Dedifferentiated amniotic fluid mesenchymal stem cell (primary cell): Measurements from ENCODE around the gene SNX19.

Source experiments
- DNase-seq: peaks from one replicate; pipeline ENCODE4 v3.0.0-alpha.2; 2016; ENCODE audit errors: extremely low spot score

SNX19 gene

DNA sequence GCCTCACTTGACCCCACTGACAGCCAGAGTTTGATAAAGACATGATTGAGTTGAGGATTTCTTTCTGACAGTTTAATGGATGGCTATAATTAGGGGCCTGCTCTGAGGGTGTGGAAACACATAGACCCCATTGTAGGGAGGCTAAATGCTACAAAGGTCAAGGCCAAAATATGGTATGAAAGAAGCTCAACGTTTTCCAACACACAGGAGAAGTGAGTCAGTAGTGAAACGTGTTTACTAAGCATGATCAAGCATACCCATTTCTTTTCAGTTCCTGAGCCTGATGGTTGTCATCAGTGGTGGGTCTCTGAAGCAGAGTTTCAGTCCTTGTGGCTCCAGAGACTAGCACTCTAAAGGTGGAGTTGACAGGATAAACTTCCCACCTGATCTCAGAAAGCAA lies 69.7 kb downstream of the SNX19 start:
- DNase-seq, result no peak

DNA sequence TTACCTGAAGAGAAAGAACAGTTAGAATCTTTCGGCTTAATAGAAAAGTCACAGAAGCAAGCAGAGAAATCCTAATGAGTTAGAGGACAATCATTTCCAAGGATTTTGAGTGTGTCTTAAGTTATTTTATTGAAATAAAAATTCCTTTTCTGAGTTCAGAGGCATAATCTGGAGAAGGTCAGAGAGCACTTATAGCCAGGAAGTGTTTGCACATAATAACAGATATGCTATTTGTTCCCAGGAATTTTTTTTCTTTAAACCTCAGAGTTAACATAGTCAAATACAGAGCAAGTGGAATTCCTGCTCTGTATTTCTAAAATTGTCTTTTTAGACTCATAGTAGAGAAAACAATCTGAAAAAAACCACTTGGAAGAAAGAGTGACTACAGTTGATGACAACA lies 74.3 kb downstream of the SNX19 start:
- DNase-seq, result no peak

DNA sequence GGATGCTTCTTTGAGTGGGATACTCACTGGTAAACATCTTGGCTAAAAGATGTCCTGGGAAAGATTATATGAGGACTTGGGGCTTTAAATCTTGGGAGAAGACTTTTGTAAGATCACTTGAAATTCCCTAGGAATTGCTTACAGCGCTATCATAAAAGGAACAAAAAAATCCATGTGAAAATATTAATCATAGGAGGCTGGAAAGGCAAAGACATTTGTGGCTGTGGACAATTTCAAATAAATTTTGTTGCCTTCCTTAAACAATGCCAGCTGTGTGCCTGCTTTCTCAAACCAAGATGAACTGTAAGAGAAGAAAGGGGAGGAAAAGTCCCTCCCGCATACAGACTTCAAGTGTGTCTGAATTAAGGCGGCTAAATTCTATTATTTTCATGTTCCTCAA lies 75.6 kb downstream of the SNX19 start:
- no peak for DNase-seq

DNA sequence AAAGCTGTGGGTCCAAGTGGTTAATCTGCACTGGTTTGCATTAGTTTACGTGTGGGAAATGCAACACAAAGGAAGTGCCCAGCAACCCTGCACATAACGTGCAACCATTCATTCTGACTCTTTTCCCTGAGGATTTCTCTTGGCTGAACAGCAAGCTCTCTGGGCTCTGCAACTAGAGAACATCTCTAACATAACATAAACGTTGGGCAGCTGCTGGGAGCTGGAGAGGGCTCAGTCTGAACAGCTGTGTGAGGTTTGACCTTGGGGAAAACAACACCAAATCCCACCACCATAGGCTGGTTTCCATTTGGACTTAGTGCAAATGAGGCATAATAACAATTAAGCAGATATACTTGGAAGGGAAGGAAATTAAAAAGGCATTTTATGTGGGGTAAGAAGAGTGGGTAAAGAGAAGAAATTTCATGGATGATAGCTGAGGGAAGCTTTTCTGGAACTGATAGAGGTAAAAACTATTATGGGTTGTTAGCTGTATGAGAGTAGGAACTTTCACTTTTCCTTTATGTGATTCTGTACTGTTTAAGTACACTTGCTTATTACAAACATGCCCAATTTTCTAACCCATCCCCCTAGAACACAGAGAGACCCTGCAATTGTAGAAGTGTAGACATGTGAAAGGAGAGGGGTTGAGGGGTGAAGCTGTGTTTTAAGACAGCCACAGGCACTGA lies 76.2 kb downstream of the SNX19 start:
- peak; percentile 66 for DNase-seq

DNA sequence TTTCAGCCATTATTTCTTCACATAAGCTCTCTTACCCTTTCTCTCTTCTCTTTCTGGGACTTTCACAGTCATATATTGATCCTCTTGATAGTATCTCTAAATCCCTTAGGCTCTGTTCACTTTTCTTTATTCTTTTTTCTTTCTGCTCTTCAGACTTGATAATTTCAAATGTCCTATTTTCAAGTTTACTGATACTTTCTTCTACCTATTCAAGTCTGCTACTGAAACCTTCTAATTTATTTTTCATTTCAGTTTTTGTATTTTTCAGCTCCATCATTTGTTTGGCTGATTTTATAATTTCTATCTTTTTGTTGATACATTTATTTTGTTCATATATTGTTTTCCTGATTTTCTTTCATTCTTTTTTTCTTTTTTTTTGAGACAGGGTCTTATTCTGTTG lies 79.1 kb downstream of the SNX19 start:
- no peak for DNase-seq

DNA sequence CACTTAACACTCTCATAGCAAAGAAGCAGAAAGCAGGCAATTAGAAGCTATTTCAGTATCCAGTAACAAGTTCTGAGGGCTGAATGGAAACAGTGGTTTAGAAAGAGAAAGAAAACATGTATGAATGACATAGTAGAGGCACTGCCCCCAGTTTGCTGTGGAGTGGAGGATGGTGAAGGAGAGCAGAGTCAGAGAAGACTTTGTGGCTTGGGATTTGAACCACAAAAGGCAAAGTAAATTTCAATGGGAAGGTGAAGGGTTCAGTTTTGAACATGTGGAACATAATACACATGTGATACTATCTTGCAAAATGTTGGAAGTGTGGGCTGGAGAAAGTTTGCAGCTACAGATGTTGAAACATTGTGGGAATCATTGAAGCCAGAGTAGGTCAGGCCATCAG lies 81.4 kb downstream of the SNX19 start:
- no peak for DNase-seq

DNA sequence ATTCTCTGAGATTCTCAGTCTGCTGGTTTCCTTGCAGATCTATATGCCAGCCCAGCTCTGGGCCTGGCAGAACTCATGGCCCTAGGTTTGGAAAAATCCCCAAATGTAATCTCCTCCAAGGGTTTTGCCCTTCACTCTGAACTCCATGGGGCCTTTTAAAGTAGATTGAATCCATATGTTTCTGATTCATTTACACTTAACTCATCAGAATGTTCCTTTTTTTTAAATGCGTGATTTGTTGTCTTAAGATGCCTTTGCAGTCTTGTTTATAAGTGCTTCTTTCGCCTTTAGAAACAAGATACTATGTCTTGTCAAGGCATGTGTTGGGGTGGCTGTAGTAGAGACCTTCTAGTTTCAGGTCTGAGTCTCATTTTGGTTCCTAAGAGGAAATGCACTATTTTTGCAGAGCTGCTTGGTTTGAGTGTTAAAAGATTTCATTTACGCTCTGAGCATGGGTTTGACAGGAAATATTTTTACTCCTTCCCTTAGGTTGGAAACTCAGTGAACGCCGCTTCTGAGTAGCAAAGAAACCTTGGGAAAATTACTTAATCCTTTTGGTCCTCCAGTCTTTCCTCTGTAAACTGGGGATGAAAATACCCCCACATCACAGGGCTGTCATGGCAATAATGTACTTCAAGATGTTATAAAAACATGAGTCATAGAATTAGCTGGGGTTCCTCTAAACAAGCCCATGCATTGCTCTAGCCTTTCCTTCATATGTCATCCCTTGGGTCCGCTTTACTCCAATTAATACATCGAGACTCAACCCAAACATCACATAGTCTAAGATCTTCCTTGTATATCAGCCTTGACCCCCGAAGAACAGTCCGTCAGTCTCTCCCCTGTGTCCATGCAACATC lies 83.5 kb downstream of the SNX19 start:
- peak; percentile 36 for DNase-seq

DNA sequence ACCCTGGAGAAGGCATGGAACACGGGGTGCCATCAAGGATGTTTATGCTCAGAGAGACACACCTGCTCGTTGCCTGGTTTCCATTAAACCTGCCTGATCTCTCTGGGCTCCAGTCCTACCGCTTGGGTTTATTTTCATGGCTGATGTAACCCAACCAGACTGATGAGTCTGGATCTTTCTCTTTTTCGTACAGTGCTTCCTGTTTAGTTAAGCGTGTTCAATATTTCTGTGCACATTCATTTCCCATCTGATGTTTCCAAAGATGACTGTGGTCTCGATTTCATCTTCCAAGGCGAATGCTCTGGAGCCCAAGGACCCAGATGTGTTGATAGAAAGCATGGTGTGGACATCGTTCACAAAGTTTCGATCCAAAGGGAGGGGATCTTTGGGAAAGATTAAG lies 84.3 kb downstream of the SNX19 start:
- DNase-seq, result no peak

DNA sequence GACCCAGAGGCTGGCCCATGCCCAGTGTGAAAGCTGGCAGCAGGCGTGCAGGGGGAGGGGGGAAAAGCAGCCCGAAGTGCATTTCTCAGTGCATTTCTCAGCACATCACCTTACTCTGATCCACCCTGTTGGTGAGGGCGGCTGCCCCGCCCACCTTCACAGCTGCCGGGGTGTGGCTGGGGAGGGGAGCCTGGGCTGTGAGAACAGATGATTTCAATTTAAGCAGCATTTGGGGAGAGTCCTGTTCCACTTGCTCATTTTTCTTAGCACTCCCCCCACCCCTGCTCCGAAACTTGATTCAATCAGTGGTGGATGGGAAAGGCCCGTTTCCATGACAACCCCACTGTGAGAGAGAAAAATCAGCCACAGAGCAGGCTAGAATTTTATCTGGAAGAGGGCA lies 84.8 kb downstream of the SNX19 start:
- DNase-seq, result peak; percentile 46

DNA sequence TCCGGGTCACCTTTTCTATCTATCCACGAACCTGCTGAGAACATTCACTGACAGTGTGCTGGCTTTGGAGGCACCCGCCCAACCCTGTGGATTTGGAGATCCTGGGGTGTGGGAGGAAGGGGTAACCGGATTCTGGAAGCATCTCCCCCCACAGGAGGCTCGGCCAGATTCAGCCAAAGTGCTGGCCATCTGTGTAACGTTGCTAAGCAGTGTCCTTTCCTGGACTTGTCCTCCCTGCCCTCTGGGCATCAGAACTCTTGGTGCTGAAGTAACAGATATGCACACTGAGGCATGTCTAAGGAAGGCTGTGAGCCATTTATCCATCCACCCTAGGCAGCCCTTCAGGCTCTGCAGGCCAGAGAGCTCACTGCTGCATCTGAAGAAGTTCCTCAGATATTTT lies 85.7 kb downstream of the SNX19 start:
- DNase-seq, result no peak

DNA sequence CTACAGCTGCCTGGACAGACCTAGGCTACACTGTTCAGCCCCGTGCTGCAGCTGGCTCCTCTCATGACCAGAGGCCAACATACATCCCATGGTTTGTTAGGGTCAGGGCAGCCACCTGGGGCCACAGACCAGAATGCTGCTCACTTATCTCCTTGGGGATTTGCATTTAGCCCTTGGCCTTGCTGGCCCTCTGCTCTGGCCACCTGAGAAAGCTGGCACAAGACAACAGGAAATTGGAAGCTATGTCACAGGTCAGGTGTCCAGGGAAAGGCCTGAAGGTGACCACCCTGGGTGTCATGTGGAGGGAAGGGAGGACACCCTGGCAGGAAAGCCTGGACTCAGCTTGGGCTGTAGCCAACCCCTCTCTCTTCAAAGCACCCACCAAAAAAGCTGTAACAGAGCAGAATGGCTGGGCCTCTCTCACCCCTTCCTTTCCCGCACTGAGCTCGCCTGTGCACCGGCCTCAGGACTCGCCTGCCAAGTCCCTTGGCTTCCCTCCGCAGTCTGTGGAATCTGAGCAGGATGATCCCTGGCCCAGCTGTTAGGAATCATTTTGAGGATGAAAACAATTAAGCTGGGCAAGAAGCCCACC lies 86.3 kb downstream of the SNX19 start:
- no peak for DNase-seq

DNA sequence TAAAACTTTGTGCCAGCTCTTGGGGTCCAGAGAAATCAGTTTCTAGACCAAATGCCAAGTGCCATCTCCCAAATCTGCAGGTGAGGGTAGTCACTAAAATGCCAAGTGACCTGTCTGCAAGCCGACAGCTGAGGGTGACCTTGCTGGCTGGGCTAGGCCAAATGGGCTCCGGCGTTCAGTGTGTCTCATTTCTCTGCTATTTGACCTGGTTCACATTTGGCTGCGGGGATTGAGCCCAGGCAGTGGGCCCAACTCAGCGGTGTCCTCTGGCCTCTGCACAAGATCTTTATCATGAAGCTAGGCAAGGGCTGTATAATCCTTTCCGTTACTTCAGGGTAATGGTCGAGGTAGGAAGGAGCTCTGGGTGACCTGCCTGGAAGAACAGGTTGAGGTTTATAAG lies 87.5 kb downstream of the SNX19 start:
- DNase-seq, result no peak

DNA sequence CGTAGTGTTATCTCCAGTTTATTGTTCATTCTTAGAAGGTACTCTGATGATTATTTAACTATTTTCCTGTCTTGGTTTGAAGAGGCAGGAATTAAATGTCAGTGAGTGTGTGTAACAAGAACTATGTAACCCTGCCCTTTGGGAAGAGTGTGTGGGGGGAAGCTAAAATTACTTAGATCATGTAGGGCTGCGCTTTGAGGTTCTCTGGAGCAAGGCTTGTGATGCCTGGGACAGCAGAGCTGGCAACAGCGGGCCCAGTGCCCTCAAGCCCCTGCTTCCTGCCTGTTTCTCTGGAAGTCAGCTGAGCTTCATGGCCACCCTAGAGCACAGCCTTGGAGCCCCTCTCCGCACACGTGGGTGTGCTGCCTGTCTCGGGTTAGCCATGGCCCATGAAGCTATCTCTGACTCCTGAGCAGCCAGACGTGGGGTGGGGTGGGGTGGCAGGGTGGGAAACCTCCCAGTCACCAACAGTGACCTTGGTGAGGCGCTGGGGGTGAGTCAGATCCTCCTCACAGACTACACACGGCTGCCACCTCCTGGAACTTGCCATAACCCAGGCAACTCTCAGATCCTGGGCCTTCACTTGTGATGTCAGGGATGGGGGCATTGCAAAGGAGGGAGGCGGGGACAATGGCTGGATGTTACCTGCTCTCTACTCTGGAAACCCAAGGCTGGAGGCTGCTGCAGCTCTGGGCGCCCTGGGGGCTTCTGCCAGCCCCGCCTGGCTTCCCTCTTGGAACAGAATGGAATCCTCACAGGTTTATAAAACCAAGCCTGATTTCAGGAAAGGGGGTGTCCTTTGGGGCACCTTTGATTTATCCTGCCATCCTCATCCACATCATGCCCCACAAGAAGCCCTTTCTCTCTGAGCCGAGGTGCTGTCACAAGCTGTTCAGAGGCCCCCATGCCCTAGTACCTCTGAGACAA lies 88.6 kb downstream of the SNX19 start:
- DNase-seq, result peak; percentile 72

DNA sequence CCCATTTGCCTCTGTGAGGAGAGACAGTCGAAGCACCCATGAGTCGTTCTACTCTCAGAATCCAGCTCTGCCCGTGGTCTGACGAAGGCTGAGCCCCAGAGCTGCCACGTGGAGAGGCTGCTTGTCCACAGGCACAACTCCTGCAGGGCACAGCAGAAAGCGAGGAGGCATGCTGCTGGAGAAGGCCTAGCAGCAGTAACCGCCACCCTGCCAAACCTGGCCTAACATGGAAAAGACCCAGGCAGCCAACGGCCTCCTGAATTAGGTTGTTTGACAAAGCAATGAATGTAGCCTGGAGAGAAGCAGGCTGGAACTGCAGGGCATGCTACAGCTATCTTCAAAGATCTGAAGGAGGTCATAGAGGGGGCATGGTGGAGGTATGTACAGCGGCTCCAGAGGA lies 89.7 kb downstream of the SNX19 start:
- DNase-seq, result no peak

DNA sequence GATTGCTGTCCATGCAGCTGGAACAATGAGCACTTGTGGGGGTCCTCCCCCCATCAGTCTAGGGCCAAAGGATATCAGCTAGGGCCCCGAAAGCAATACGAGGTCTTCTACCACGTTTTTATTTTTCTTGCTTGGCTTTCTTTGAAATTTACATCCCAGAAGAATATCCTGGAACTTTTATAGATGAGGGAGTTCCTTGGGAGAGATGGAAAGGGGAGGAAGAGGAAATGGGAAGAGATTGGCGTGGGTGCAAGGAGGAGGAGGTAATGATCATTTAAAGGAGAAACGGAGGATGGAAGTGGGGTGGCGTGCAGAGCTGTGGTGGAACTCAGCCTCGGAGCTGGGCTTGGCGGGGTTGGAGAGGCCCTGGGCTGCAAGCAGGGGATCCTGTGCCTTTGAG lies 90.3 kb downstream of the SNX19 start:
- no peak for DNase-seq

DNA sequence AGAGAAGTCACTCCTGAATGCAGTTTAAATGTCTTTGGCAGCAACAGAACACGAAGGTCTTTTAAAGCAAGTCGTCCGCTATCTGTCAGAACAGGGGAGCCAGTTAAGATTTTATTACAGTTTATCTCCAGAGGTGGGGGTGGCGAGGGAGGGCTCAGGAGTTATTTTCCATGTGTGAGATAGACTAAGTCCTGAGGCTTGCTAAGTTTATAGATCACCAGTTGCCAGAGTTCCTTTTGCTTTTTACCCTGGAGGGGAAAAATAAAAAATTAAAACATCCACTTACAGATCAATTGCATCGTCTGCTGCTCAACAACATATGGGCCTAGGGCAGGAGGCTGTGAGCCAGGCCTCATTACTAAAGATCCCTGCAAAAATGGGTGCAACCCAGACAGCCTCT lies 90.7 kb downstream of the SNX19 start:
- DNase-seq, result peak; percentile 72
